T-helper 2 cell (primary cell): ENCODE data around the gene SATB2.

Source experiments
- DNase-seq, 5 experiments: peaks; one replicate each; pipeline versions ENCODE4 v3.0.0 to v3.0.0-alpha.2; 2012 to 2022

SATB2 gene

GRCh38 chr2:199317646-199318045, 140.1 kb downstream of the SATB2 start:
- no peak for DNase-seq

DNA sequence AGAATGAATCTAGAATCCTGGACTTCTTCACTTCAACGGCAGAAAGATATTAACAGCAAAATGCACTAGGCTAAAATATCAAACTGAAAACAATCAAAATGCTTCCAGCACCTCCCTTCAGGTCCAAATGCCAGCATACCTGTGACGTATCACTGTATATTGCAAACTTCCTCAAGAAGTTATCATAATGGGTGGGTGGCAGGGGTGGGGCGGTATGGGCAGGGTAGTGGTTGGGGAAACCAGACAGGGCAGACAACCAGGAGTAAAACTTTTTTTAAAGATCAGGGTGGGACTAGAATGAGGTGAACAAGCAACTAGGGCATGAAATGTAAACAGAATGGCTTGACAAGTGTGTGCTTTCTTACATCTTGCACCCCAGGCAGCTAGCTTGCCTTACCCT, 140.9 kb downstream of the SATB2 start:
- no peak for DNase-seq

DNA sequence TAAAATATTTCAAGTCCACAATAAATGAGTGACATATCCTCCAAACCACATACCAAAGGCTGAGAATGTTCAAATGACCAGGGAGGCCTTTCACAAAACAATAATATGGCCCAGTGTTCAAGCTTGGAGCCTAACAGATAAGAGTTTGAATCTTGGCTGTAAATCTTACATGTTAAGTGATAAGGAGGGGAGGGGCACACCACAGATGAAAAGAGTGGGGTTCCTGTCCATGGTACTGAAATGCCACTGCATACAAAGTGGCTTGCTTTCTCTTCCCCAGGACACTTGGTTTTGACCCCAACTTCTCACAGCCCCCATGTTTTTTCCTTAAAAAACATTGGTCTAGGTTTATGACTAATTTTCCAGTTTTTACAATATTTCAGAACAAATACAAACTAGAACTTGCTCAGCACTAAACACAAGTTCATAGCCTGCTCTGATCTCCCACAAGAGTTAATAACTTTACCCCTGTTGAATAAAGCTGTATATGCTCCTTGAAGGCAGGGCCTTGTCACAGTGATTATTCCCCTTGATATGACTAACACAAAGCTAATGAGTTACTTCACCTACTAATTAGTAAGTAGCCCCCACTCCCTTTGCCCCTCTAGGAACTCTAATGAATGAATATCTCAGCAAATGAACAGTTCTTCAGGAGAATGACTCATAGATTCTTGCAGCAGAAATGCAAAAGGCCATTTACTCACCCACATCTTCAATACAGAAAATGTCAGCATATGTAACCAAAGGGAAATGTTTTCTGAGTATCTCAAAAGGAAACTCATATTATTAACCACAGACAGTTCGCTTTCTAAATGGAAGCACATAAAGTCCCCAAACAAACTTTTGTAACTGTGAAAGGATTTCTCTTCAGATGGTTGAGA, 142.2 kb downstream of the SATB2 start:
- DNase-seq, result peak in 1 of 5 experiments; percentile 17

GRCh38 chr2:199312931-199313330, 144.8 kb downstream of the SATB2 start:
- DNase-seq, result no peak

DNA sequence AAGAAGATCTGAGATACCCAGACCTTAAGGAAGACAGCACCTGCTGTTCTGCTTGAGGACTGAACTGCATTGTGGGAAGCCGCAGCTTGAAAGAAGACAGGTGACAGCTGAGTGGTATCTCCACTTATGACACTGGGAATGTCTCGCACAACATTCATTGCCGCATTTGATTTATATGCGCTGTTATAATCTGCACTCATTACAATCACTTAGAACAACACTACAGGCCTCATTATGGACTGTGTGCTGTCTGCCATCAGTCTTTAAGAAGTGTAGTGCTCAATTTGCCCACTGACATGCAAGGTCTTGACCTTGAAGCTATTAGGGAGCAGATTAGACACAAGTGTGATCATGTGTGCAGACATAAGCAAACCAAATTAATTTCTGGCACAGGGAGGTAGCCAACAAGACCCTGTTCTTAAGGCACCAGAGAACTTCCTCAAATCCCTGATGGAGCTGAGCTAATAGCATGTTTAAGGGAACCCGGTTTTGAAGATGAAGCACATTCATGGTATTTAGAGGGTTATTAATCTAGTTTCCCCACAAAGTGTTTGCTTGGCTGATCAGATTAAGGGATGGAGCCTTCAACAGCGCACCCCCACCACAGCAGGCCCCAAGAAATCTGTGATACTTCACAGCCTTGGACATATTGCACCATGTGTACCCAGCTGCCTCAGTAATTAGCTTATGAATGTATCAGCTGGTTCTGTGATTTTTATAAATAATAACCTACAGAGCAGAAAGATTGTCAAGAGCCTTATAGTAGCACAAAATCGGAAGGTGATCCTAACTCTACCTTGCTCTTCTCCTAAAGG, 146.8 kb downstream of the SATB2 start:
- no peak for DNase-seq

GRCh38 chr2:199309973-199310372, 147.8 kb downstream of the SATB2 start:
- DNase-seq, result no peak

DNA sequence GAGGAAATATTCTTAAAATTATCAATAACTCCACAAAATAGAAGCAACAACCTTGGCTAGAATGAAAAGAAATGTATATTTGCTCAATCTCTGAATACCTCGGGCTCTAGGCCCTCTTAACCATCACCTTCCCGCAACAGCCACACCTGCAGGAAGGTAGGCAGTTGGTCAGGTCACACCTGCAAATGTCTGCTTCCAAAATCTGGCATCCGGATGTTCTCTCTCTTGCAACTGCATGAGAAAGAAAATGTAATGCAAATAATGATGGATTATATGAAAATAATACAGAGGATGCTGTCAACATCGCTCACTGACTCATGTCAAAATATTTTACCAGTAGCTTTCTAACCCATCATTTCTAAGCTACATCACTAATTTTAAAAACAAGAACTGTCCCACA, 148.3 kb downstream of the SATB2 start:
- DNase-seq, result no peak

- no peak for DNase-seq
Observed at GRCh38 chr2:199308567-199308966, 149.2 kb downstream of the SATB2 start.

DNA sequence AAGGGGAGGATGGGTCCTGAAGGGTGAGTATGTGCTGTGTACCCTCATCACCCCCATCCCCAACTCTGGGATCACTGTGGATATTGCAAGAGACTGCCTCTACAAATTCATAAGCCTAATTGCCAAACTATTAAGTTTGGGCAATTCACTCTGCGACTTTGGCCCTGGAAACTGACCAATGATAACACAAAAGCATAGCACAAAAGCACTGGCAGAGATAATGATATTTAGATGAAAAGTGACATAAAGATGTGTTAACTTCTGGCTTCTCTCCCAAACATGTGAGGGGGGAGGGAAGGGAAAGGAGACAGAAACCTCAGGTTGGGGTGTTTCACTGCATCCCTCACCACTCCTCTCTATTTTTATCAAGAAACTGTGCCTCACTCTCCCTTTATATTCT, 150.3 kb downstream of the SATB2 start:
- no peak for DNase-seq

DNA sequence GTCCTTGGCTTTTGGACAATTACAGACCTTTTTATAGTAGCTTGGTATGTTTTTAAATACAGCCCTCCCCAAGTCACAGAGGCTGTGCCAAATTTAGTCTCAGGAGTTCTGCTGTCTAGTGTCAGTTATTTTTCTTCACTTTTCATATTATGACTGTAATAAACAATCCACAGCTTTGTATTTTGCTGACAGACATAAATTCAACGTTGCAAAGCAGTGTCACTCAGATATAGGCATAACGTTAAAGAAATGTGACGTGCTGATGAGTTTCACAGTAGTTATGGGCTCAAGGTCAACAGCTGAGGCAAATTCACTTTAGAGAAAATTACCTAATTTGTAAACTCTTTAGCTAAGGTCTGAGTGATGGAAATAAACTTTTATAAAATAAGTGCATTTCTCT, 151.6 kb downstream of the SATB2 start:
- DNase-seq, result no peak

- DNase-seq, result no peak
Observed at GRCh38 chr2:199303728-199304177, 154.0 kb downstream of the SATB2 start.

GRCh38 chr2:199302851-199303250, 154.9 kb downstream of the SATB2 start:
- no peak for DNase-seq

DNA sequence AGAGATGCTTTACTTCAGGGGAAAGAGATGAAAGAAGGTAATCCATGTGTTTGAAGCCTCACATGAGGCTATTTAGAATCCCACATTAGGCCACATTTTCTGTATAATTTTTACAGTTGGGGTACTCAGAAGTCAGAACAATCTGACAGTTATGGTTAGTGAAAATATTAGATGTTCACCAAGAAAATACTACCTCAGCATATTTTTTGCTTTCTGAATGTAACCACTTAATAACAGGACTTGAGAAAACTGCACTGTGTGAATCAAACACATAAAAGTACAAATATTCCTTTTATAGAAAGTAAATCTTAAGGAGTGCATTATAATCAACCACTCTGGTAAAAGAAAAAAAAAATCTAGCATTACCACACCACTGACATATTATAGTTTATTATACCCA, 169.3 kb downstream of the SATB2 start:
- no peak for DNase-seq

DNA sequence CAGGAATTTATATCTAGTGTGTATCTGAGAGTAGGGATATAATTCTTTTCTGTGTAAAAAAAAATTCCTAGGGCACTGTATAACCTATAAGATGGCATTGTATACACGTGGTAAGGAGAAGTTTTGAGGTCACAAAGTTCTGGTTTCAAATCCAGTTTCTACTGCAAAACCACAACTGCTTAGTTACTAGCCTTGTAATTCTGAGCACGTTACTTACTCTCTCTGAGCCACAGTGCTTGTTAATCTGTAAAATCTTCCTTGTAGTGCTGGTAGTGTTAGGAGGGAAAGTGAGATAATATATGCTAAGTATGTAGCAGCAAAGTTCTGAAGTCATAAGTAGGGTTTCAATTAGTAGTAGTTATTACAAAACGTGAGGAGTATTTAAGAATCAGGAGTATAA, 175.4 kb downstream of the SATB2 start:
- no peak for DNase-seq

- DNase-seq, result no peak
Observed at GRCh38 chr2:199279146-199279545, 178.6 kb downstream of the SATB2 start.

GRCh38 chr2:199278099-199278498, 179.6 kb downstream of the SATB2 start:
- DNase-seq, result no peak

DNA sequence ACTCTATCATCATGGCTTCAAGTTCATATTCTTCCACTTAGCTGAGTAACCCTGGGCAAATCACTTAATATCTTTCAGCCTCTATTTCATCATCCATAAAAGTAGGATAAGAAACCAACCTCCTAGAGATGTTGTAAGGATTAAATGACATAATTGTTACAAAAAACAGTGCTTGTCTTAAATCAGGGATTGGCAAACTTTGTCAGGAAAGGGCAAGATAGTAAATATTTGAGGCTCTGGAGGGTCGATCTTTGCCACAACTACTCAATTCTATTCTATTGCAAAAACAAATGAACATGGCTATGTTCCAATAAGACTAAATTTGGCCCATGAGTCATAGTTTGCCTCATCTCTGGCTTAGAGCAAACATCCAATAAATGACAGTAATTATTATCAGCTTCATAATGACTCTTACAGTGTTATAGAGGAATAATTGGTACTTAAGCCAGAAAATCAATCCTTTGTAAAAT, 184.7 kb downstream of the SATB2 start:
- no peak for DNase-seq

DNA sequence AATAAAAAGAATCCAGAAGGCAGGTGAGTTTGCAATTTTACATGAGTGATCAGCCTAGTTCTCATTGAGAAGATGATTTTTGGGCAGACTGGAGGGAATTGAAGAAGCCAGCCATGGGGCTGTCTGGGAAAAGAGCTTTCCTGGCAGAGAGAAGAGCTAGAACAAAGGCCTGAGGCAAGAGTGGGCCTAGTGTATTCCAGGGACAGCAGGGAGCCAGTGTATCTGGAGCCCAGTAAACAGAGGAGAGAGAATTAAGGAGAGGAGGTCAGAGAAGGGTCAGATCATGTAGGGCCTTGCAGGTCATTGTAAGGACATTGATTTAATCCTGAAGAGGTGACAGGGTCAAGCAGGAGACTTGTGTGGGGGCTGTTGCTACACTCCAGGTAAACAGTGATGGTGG, 195.8 kb downstream of the SATB2 start:
- no peak for DNase-seq

DNA sequence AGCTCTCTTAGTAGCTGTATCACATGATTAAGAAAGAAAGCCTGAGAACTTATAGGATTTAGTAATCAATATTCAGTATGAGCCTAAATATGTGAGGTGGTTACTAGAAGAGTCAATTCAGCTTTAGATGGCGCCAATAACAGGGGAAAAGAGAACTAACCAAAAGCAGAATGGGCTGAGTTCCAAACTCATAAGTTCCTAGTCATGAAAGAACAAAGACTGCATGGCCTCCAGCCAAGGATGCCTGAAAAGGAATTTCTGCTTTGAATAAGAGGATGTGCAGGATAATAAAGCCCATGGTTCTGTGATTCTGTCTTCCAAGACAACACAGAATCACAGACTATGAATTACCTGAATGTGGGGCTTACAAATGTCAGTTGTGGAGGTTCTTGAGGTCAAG, 196.5 kb downstream of the SATB2 start:
- DNase-seq, result no peak

DNA sequence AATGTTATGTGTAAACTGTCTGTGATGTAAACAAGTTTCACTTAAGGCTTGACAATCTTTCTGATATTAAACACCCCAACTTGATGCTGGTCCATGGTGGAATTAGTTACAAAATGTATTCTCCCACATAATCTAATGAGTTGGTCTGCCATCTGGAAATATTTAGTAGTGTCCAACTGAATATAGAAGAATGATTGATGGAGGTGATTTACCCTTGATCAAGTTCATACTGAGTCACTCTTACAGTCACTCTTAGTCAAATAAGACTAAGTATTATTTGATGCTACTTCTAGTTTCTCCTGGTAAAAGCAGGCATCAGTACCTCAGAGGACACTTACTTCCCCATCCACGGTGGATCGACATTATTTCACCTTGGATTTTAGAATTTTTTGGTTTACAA, 198.1 kb downstream of the SATB2 start:
- no peak for DNase-seq

- peak in 1 of 5 experiments; percentile 4 for DNase-seq
Observed at GRCh38 chr2:199258291-199258690, 199.4 kb downstream of the SATB2 start.

DNA sequence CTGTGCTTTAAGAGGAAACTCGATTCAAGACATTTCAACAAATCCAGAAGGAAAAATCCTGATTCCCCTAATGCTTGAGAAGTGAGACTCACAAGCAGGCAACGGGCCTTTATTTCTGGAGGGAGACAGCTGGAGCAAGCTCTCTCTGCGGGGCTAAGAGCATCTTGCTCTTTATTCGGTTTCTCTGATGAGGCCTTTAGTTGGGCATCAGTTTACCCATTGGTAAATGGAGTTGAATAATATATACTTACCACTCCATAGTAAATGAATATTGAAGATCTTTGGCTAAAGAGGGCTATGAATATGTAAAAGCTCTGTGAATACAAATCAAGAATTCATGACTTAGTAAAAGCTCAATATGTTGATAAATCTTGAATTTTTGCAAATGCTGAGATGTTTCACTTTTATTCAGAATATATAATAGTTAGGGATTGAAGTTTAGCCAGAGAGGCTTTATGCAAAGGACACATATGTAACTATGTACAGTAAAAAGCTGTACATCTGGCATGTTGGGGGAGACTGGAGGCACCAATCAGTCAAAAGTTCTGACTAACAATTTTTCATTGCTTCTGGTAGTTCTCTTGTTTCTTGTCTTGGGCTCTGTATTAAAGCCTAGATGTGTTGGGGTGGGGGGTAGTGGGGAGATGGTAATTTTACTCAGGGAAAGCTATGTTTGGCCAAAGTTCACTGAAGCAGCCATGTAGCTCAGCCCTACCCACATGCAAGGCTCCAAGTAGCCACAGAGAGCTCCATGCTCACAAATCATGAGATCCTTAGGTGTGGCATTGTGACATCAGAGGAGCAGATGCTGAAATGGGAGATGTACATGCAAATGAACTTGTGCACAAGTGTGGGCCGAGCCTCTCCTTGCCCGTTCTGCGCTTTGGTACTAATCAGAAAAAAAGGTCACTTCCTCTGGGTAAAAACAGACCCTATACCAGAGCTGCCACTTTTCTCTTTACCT, 200.2 kb downstream of the SATB2 start:
- DNase-seq, result no peak

GRCh38 chr2:199230091-199230490, 227.6 kb downstream of the SATB2 start:
- peak in 1 of 5 experiments; percentile 19 for DNase-seq
